AG10803 (cell line): Measurements from ENCODE around the gene CYBC1.

Source experiments
- DNase-seq: peaks from one replicate; pipeline ENCODE4 v3.0.0; 2010; ENCODE audit warnings: low read depth
- H3K4me3 ChIP-seq: 2 replicates; pipeline ENCODE4 v1.5.1; 2011; ENCODE audit warnings: mild to moderate bottlenecking, low read length, control low read depth
- CTCF ChIP-seq: conservative IDR thresholded peaks from 2 replicates; pipeline ENCODE4 v1.5.1; 2011; ENCODE audit warnings: mild to moderate bottlenecking, low read length, control low read depth, inconsistent platforms

The CYBC1 gene

GRCh38 chr17:82487910-82488309 lies 37.4 kb upstream of the CYBC1 start:
- no peak for DNase-seq
- TF ChIP-seq CTCF, result no peak
- H3K4me3 ChIP-seq, result no peak overlapping the region

GRCh38 chr17:82486231-82487094 lies 35.9 kb upstream of the CYBC1 start:
- no peak for DNase-seq
- no peak overlapping the region for H3K4me3 ChIP-seq
- TF ChIP-seq CTCF, result no peak

- H3K4me3 ChIP-seq, result no peak overlapping the region
- no peak for TF ChIP-seq CTCF
- DNase-seq, result no peak
Measured at GRCh38 chr17:82483836-82484235, 33.3 kb upstream of the CYBC1 start.

GRCh38 chr17:82483204-82483660 lies 32.7 kb upstream of the CYBC1 start:
- DNase-seq, result no peak
- no peak for TF ChIP-seq CTCF
- no peak overlapping the region for H3K4me3 ChIP-seq

- H3K4me3 ChIP-seq, result no peak overlapping the region
- DNase-seq, result no peak
- TF ChIP-seq CTCF, result no peak
Measured at GRCh38 chr17:82480318-82480717, 29.8 kb upstream of the CYBC1 start.

- TF ChIP-seq CTCF, result no peak
- H3K4me3 ChIP-seq, result no peak overlapping the region
- DNase-seq, result no peak
Measured at GRCh38 chr17:82479602-82480001, 29.1 kb upstream of the CYBC1 start.

GRCh38 chr17:82477934-82478333 lies 27.4 kb upstream of the CYBC1 start:
- H3K4me3 ChIP-seq, result no peak overlapping the region
- no peak for DNase-seq
- TF ChIP-seq CTCF, result no peak
